Type B pancreatic cell (in vitro differentiated cells): ENCODE measurements around the gene RNPEP. TPM values are rescaled to one million over a fixed set of nuclear protein-coding genes. Genes with fewer than 3 reads are reported as not detected.

ENCODE experiments used
- microRNA-seq: library from miRNA; unstranded; fragments of <30 nt; microRNA quantifications from one replicate; pipeline ENCODE4, GENCODE V29; 2020
- total RNA-seq: library from RNA; stranded (reverse); gene quantifications from 2 replicates; pipeline ENCODE4 v1.2.1, GENCODE V29; 2021; ENCODE audit warnings: low replicate concordance

The RNPEP gene
- total RNA-seq, 1 donor from 2014 or later, result 57.3 TPM

Small RNA genes lying within 50 kb of the gene (microRNA-seq; reads per million reads assigned to microRNA genes)
- not detected for gene MIR6740

Other genes starting within 250 kb of the RNPEP start
- gene IPO9, start 153.5 kb upstream of the RNPEP start, total RNA-seq, result 60.8 and 92.4 TPM in 2 replicates
- gene SHISA4, start 93.8 kb upstream of the RNPEP start, total RNA-seq, result 1.4 and 5.0 TPM in 2 replicates
- gene LMOD1, start 36.1 kb upstream of the RNPEP start, total RNA-seq, result 0.52 and 3.7 TPM in 2 replicates
- gene TIMM17A, start 27.1 kb upstream of the RNPEP start, total RNA-seq, result 50.2 and 53.0 TPM in 2 replicates
- gene ELF3, start 27.9 kb downstream of the RNPEP start, total RNA-seq, result 237 and 498 TPM in 2 replicates
- 0.12 and 0.24 TPM in 2 replicates for gene GPR37L1, start 140.3 kb downstream of the RNPEP start, total RNA-seq
- 58.6 and 69.1 TPM in 2 replicates for gene ARL8A, start 162.1 kb downstream of the RNPEP start, total RNA-seq
- 0.29 TPM in 1 of 2 replicates, not detected in the other for gene PTPN7, start 178.0 kb downstream of the RNPEP start, total RNA-seq
- 2.8 and 6.9 TPM in 2 replicates for gene LGR6, start 211.2 kb downstream of the RNPEP start, total RNA-seq